Measurements from ENCODE around the gene PLCB1.

- TF ChIP-seq CTCF (conservative IDR thresholded peaks at IDR 0.05; ENCODE audit: low read depth, low read length) (no peak), EZH2 (IDR thresholded peaks at IDR 0.05; ENCODE audit: borderline replicate concordance, low read depth, low read length, poor library complexity, severe bottlenecking) (no peak)
Measured at GRCh38 chr20:8365634-8366033, 233.6 kb downstream of the PLCB1 start.
